UCSD-AML1 (cell line): ENCODE results near the gene TCF7.
A peak's percentile ranks its signal among the peaks of the same experiment; 100 is the strongest.

Experiments used
- DNase-seq: peaks from one replicate; lab custom pipeline; 2025; ENCODE audit not compliant: unreplicated experiment; lab: John Stamatoyannopoulos, UW

TCF7 gene

GRCh38 chr5:134113902-134114875, at the start of gene TCF7:
TSS of gene TCF7 (plus strand) at chr5:134114681. CDS start at chr5:134114907, 226 bp downstream.
- DNase-seq: peak; percentile 74

- no peak for DNase-seq
Measured at GRCh38 chr5:134069553-134069952, 44.9 kb upstream of the TCF7 start.

GRCh38 chr5:134070725-134071613, 43.5 kb upstream of the TCF7 start:
- DNase-seq: no peak

GRCh38 chr5:134071614-134072207, 42.8 kb upstream of the TCF7 start:
- no peak for DNase-seq

GRCh38 chr5:134072471-134073210, 41.8 kb upstream of the TCF7 start:
- no peak for DNase-seq

- DNase-seq: no peak
Measured at GRCh38 chr5:134073404-134073803, 41.1 kb upstream of the TCF7 start.

GRCh38 chr5:134075102-134075501, 39.4 kb upstream of the TCF7 start:
- no peak for DNase-seq

- no peak for DNase-seq
Measured at GRCh38 chr5:134077926-134078580, 36.4 kb upstream of the TCF7 start.

- DNase-seq: no peak
Measured at GRCh38 chr5:134079748-134080581, 34.5 kb upstream of the TCF7 start.

GRCh38 chr5:134082264-134082992, 32.1 kb upstream of the TCF7 start:
- no peak for DNase-seq

GRCh38 chr5:134083517-134083916, 31.0 kb upstream of the TCF7 start:
- DNase-seq: no peak

GRCh38 chr5:134084022-134084565, 30.4 kb upstream of the TCF7 start:
- no peak for DNase-seq

- DNase-seq: no peak
Measured at GRCh38 chr5:134084570-134084969, 29.9 kb upstream of the TCF7 start.

GRCh38 chr5:134085411-134085810, 29.1 kb upstream of the TCF7 start:
- no peak for DNase-seq

GRCh38 chr5:134086225-134086942, 28.1 kb upstream of the TCF7 start:
- no peak for DNase-seq

- DNase-seq: no peak
Measured at GRCh38 chr5:134086943-134087305, 27.6 kb upstream of the TCF7 start.

GRCh38 chr5:134088291-134088690, 26.2 kb upstream of the TCF7 start:
- no peak for DNase-seq
